SK-N-SH treated with all-trans-retinoic acid at 6 μM for 48 hours (cell line): ENCODE results near the gene C17orf50.

Experiments
- CSRNP3 ChIP-seq: fragments of 250-450 bp; sonication (Bioruptor Pico); IDR thresholded peaks from 2 replicates; pipeline ENCODE4 v1.5.1; 2021; ENCODE audit warnings: mild to moderate bottlenecking, moderate library complexity
- POU6F1 ChIP-seq: fragments of 250-450 bp; sonication (Bioruptor Pico); IDR thresholded peaks from 2 replicates; pipeline ENCODE4 v1.8.0; 2021; ENCODE audit warnings: low read depth, mild to moderate bottlenecking, moderate library complexity, borderline replicate concordance
- SNAI2 ChIP-seq: fragments of 250-450 bp; sonication (Bioruptor Pico); IDR thresholded peaks from 2 replicates; pipeline ENCODE4 v1.5.0; 2020; ENCODE audit warnings: mild to moderate bottlenecking, moderate library complexity
- ZC3H10 ChIP-seq: fragments of 250-450 bp; sonication (Bioruptor Pico); IDR thresholded peaks from 2 replicates; pipeline ENCODE4 v1.5.1; 2021; ENCODE audit warnings: mild to moderate bottlenecking, moderate library complexity
- ZFP30 ChIP-seq: fragments of 450-650 bp; formaldehyde crosslinking; IDR thresholded peaks from 2 replicates; pipeline ENCODE4 v1.5.0; 2022; ENCODE audit warnings: mild to moderate bottlenecking, moderate library complexity
- ZNF565 ChIP-seq: fragments of 450-650 bp; formaldehyde crosslinking; conservative IDR thresholded peaks from 2 replicates; pipeline ENCODE4 v1.5.0; 2020; ENCODE audit warnings: low read depth, mild to moderate bottlenecking, moderate library complexity

- TF ChIP-seq ZNF565 (CRISPR knock-in tag), result no peak
- TF ChIP-seq POU6F1, result no peak
- no peak for TF ChIP-seq SNAI2 (CRISPR knock-in tag)
- TF ChIP-seq CSRNP3 (CRISPR knock-in tag), result no peak
- TF ChIP-seq ZC3H10 (CRISPR knock-in tag), result no peak
- no peak for TF ChIP-seq ZFP30 (CRISPR knock-in tag)
These were observed 43.7 kb upstream of the C17orf50 start for GRCh38 chr17:35716897-35717465.
